IPS-18c (cell line): Measurements from ENCODE around the gene FBXL3.

Source experiments
- H3K4me3 ChIP-seq: 2 replicates; pipeline ENCODE4 v1.7.0; 2013; ENCODE audit warnings: low read depth, mild to moderate bottlenecking, low read length, moderate library complexity; ENCODE audit not compliant: insufficient read depth
- H3K9me3 ChIP-seq: one replicate; pipeline ENCODE4 v1.6.1; 2013; ENCODE audit warnings: mild to moderate bottlenecking, low read length, moderate library complexity; ENCODE audit not compliant: control insufficient read depth, insufficient read depth

The FBXL3 gene

GRCh38 chr13:77026861-77027621 is at the start of gene FBXL3:
TSS of gene FBXL3 (minus strand) at chr13:77027159. CDS start at chr13:77021860, 5,299 bp downstream.
- Histone ChIP-seq H3K4me3 (peak within 1 kb of the TSS; percentile 81), H3K9me3 (no peaks in the 10 kb centered on the region)

- Histone ChIP-seq H3K9me3 (no peaks in the 10 kb centered on the region), H3K4me3 (no peak overlapping the region)
These were observed 40.6 kb upstream of the FBXL3 start for GRCh38 chr13:77067519-77067918.

- Histone ChIP-seq H3K9me3 (no peaks in the 10 kb centered on the region), H3K4me3 (no peak overlapping the region)
These were observed 38.6 kb upstream of the FBXL3 start for GRCh38 chr13:77065461-77066147.

- Histone ChIP-seq H3K9me3 (no peaks in the 10 kb centered on the region), H3K4me3 (no peak overlapping the region)
These were observed 35.1 kb upstream of the FBXL3 start for GRCh38 chr13:77062097-77062496.

- no peak overlapping the region for H3K4me3 ChIP-seq
- H3K9me3 ChIP-seq, result no peaks in the 10 kb centered on the region
These were observed 34.4 kb upstream of the FBXL3 start for GRCh38 chr13:77061362-77061761.

- Histone ChIP-seq H3K9me3 (no peaks in the 10 kb centered on the region), H3K4me3 (no peak overlapping the region)
These were observed 29.9 kb upstream of the FBXL3 start for GRCh38 chr13:77056886-77057285.

GRCh38 chr13:77056382-77056781 is 29.4 kb upstream of the FBXL3 start:
- Histone ChIP-seq H3K4me3 (no peak overlapping the region), H3K9me3 (no peaks in the 10 kb centered on the region)

GRCh38 chr13:77055158-77055557 is 28.2 kb upstream of the FBXL3 start:
- Histone ChIP-seq H3K4me3 (no peak overlapping the region), H3K9me3 (no peaks in the 10 kb centered on the region)

- H3K4me3 ChIP-seq, result no peak overlapping the region
- no peaks in the 10 kb centered on the region for H3K9me3 ChIP-seq
These were observed 26.2 kb upstream of the FBXL3 start for GRCh38 chr13:77053192-77053591.

- Histone ChIP-seq H3K4me3 (no peak overlapping the region), H3K9me3 (no peaks in the 10 kb centered on the region)
These were observed 21.7 kb upstream of the FBXL3 start for GRCh38 chr13:77048681-77049080.

- no peak overlapping the region for H3K4me3 ChIP-seq
- H3K9me3 ChIP-seq, result no peaks in the 10 kb centered on the region
These were observed 20.8 kb upstream of the FBXL3 start for GRCh38 chr13:77047649-77048343.

GRCh38 chr13:77042566-77043177 is 15.7 kb upstream of the FBXL3 start:
- Histone ChIP-seq H3K9me3 (no peaks in the 10 kb centered on the region), H3K4me3 (no peak overlapping the region)

- no peak overlapping the region for H3K4me3 ChIP-seq
- H3K9me3 ChIP-seq, result no peaks in the 10 kb centered on the region
These were observed 13.9 kb upstream of the FBXL3 start for GRCh38 chr13:77040835-77041234.

GRCh38 chr13:77040076-77040475 is 13.1 kb upstream of the FBXL3 start:
- no peaks in the 10 kb centered on the region for H3K9me3 ChIP-seq
- no peak overlapping the region for H3K4me3 ChIP-seq

- Histone ChIP-seq H3K9me3 (no peaks in the 10 kb centered on the region), H3K4me3 (no peak overlapping the region)
These were observed 12.0 kb upstream of the FBXL3 start for GRCh38 chr13:77038907-77039480.

GRCh38 chr13:77036279-77036678 is 9.3 kb upstream of the FBXL3 start:
- no peak overlapping the region for H3K4me3 ChIP-seq
- H3K9me3 ChIP-seq, result no peaks in the 10 kb centered on the region

GRCh38 chr13:77034881-77035280 is 7.9 kb upstream of the FBXL3 start:
- Histone ChIP-seq H3K9me3 (no peaks in the 10 kb centered on the region), H3K4me3 (no peak overlapping the region)
